ENCODE data around the gene SMCO2. TPM values are rescaled to one million over a fixed set of nuclear protein-coding genes. Genes with fewer than 3 reads are reported as not detected.

Gene SMCO2
- total RNA-seq, 1 donor from 2014 or later, result not detected

DNA sequence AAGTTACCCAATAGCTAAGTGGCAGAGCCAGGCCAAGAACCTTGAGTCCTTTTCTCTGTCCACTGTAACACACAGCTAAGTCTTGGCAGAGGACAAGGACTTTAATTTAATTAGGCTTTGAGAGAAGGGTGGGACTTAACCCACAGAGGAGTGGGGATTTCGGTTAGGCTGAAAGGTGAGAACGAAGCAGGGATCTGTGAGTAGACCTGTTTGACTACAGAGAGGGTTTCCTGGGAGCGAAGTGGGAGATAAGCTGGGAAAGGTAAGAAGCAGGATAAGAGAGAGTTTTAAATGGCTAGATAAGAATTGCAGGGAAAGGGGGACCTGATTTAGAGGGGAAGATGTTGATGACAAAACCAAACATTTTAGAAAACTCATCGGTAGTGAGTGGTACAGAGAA, 75.4 kb downstream of the SMCO2 start:
- Mint-ChIP-seq H3K4me1 (ENCODE audit: unreplicated experiment) (peaks cover 41% of the 10 kb centered on the region), H3K36me3 (ENCODE audit: unreplicated experiment) (peaks cover 2% of the 10 kb centered on the region), H3K27me3 (ENCODE audit: unreplicated experiment) (no peaks in the 10 kb centered on the region), H3K9me3 (ENCODE audit: unreplicated experiment) (no peaks in the 10 kb centered on the region), H3K4me3 (ENCODE audit: unreplicated experiment) (no peak overlapping the region), H3K27ac (ENCODE audit: unreplicated experiment) (no peak overlapping the region)
- TF ChIP-seq, protein P1, sequence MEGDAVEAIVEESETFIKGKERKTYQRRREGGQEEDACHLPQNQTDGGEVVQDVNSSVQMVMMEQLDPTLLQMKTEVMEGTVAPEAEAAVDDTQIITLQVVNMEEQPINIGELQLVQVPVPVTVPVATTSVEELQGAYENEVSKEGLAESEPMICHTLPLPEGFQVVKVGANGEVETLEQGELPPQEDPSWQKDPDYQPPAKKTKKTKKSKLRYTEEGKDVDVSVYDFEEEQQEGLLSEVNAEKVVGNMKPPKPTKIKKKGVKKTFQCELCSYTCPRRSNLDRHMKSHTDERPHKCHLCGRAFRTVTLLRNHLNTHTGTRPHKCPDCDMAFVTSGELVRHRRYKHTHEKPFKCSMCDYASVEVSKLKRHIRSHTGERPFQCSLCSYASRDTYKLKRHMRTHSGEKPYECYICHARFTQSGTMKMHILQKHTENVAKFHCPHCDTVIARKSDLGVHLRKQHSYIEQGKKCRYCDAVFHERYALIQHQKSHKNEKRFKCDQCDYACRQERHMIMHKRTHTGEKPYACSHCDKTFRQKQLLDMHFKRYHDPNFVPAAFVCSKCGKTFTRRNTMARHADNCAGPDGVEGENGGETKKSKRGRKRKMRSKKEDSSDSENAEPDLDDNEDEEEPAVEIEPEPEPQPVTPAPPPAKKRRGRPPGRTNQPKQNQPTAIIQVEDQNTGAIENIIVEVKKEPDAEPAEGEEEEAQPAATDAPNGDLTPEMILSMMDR (IDR thresholded peaks at IDR 0.05), result no peak
- DNase-seq (ENCODE audit: extremely low spot score, unreplicated experiment), result no peak

DNA sequence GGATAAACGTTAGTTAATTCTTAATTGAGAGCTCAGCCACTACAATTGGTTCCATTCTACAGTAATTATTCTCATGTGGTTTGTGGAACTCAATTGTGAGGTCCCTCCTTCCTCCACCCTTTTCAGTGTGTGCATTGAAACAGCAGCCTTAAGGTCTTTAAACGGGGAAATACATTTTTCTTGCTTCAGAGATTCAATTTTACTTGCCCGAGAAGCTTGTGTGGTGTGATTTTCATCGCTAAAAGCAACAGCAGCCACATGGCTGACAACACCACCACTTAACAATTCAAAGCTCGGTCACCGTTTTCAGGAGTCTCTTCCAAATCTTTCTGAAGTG, 76.7 kb downstream of the SMCO2 start:
- no peaks in the 10 kb centered on the region for H3K27me3 Mint-ChIP-seq (ENCODE audit: unreplicated experiment)
- no peaks in the 10 kb centered on the region for H3K9me3 Mint-ChIP-seq (ENCODE audit: unreplicated experiment)
- no peak for DNase-seq (ENCODE audit: extremely low spot score, unreplicated experiment)
- H3K36me3 Mint-ChIP-seq (ENCODE audit: unreplicated experiment), result peaks cover 2% of the 10 kb centered on the region
- H3K27ac Mint-ChIP-seq (ENCODE audit: unreplicated experiment), result peak overlapping the region; percentile 88
- TF ChIP-seq, protein P1 (IDR thresholded peaks at IDR 0.05), result no peak
- H3K4me1 Mint-ChIP-seq (ENCODE audit: unreplicated experiment), result peaks cover 49% of the 10 kb centered on the region
- peak overlapping the region; percentile 88 for H3K4me3 Mint-ChIP-seq (ENCODE audit: unreplicated experiment)

DNA sequence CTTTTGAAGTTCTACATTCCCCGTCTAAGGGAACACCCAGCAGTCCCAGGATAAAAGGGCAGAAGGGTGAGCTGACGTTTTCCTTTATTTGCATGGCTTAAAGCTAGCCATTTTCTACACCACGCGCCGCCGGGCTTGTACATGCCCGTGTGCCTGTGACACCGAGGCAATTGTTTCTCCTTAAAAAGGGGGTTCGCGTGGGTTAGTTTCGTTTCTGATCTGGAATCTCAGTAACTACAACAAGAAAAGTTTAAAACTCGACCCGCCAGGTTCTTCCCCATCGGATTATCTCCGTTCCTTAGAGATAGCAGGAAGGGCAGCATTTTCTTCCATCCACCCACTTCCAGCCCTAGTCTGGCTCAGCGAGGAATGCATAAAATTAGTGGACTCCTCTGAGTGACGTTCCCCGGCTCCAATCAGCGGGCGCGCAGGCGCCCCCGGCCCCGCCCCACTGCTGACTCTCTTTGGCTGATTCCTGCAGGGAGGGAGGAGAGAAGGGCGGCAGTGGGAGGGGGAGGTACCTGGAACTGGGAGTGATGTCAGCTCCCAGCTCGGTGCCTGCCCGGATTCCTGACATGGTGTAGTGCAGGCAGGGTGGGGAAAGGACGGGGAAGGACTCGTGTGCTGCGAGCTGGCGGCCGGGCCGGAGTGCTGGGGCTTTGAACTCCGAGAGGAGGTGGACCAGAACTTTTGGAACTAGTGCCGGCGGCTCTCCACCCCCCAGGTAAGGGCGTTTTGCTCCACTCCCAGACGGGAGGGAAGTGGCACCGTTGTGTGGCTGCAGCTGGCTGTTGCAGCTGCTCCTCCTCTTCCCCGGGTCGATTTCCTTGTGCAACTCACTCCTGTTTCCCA, 77.3 kb downstream of the SMCO2 start, which contains the start of gene PPFIBP1:
PPFIBP1 (plus strand) TSS at position 565 of the 852 bp plus-strand sequence. CDS start 109,191 bp downstream, outside the sequence.
- TF ChIP-seq, protein P1 (IDR thresholded peaks at IDR 0.05), result peak; percentile 30
- Mint-ChIP-seq H3K9me3 (ENCODE audit: unreplicated experiment) (no peaks in the 10 kb centered on the region), H3K4me3 (ENCODE audit: unreplicated experiment) (peak within 1 kb of the TSS; percentile 88), H3K27ac (ENCODE audit: unreplicated experiment) (peak within 1 kb of the TSS; percentile 88), H3K4me1 (ENCODE audit: unreplicated experiment) (peaks cover 55% of the 10 kb centered on the region), H3K36me3 (ENCODE audit: unreplicated experiment) (peaks cover 5% of the 10 kb centered on the region), H3K27me3 (ENCODE audit: unreplicated experiment) (no peaks in the 10 kb centered on the region)
- peak; percentile 98 for DNase-seq (ENCODE audit: extremely low spot score, unreplicated experiment)

DNA sequence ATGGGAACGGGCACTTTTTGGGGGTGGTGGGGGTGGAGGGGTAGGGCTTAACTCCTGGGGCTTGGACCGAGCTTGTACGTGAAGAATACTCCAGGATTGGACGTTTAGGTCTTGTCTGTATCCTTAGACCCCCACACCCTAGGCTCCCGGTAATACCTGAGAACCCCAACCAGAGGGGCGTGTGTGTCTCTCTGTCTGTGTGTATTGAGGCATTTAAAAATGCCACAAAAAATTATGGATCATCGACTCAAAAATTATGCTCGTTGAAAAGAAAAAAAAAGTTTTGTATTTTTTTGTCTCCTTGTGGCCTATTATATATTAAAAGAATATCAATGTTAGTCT, 77.9 kb downstream of the SMCO2 start:
- H3K9me3 Mint-ChIP-seq (ENCODE audit: unreplicated experiment), result no peaks in the 10 kb centered on the region
- peaks cover 5% of the 10 kb centered on the region for H3K36me3 Mint-ChIP-seq (ENCODE audit: unreplicated experiment)
- no peaks in the 10 kb centered on the region for H3K27me3 Mint-ChIP-seq (ENCODE audit: unreplicated experiment)
- TF ChIP-seq, protein P1 (IDR thresholded peaks at IDR 0.05), result no peak
- H3K4me3 Mint-ChIP-seq (ENCODE audit: unreplicated experiment), result peak overlapping the region; percentile 88
- peak overlapping the region; percentile 88 for H3K27ac Mint-ChIP-seq (ENCODE audit: unreplicated experiment)
- DNase-seq (ENCODE audit: extremely low spot score, unreplicated experiment), result no peak
- peaks cover 61% of the 10 kb centered on the region for H3K4me1 Mint-ChIP-seq (ENCODE audit: unreplicated experiment)

DNA sequence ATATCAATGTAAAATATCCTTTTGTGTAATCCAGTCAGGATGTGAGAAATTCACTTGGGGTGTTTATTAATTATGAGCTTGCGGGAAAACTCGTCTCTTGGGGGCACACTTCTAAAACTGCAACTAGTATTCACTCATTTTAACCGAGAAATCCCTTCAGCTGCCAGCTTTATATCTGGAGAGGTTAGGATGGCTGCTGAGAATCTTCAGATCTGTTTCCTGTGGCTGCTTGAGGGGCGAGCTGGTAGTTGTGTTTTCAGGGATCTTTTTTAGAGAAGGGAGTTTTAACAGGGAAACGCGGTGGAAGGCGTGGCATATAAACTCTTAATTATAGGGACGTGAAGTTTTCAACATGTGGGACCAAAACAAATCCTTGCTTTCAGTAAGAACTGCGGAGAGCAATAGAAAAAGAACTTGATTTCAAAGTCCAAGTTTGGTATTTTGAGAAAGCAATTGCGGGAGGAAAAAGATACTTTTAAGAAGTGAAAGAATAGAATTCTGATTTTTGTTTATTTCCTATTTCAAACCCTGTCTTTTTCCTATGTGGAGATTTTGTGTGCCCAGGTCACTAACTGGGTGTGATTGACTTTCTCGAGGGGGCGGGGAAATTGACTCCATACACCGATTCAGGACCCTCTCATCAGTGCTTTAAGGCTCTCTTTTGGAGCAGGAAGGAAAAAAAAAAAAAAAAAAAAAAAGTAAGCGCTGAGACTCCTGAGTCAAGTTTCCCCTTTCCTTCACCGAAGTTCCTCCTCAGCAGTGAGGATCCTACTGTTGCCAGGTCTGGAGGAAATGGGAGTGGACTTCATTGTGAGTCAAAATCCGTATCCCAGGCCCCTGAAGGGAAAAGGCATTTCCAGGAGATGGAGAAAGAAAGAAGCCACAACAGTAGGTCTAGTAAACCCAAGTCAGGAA, 78.6 kb downstream of the SMCO2 start:
- no peaks in the 10 kb centered on the region for H3K9me3 Mint-ChIP-seq (ENCODE audit: unreplicated experiment)
- TF ChIP-seq, protein P1 (IDR thresholded peaks at IDR 0.05), result peak; percentile 31
- peak overlapping the region; percentile 88 for H3K4me3 Mint-ChIP-seq (ENCODE audit: unreplicated experiment)

More for the DNA sequence above, 78.6 kb downstream of the SMCO2 start:
- no peak for DNase-seq (ENCODE audit: extremely low spot score, unreplicated experiment)
- peaks cover 5% of the 10 kb centered on the region for H3K36me3 Mint-ChIP-seq (ENCODE audit: unreplicated experiment)
- H3K4me1 Mint-ChIP-seq (ENCODE audit: unreplicated experiment), result peaks cover 67% of the 10 kb centered on the region
- H3K27ac Mint-ChIP-seq (ENCODE audit: unreplicated experiment), result peak overlapping the region; percentile 88
- no peaks in the 10 kb centered on the region for H3K27me3 Mint-ChIP-seq (ENCODE audit: unreplicated experiment)
